Subcutaneous abdominal adipose tissue (tissue), 5 donors: Measurements from ENCODE around the gene WDR90.

Experiments
- H3K27ac ChIP-seq: one replicate; pipeline ENCODE4 v1.7.0; 2013; ENCODE audit warnings: low read depth, mild to moderate bottlenecking, inconsistent platforms, low read length, moderate library complexity
- H3K27me3 ChIP-seq, 5 donors: one replicate each; pipeline ENCODE4 v1.7.0; 2013; ENCODE audit warnings: low read length in 5 of 5, inconsistent platforms in 1 of 5; ENCODE audit not compliant: control insufficient read depth in 5 of 5, insufficient read depth in 4 of 5
- H3K36me3 ChIP-seq, 5 donors: one replicate each; pipeline ENCODE4 v1.7.0; 2013; ENCODE audit warnings: low read length in 5 of 5; ENCODE audit not compliant: control insufficient read depth in 5 of 5, insufficient read depth in 5 of 5
- H3K4me1 ChIP-seq, 5 donors: one replicate each; pipeline ENCODE4 v1.7.0; 2013; ENCODE audit warnings: low read length in 5 of 5, mild to moderate bottlenecking in 3 of 5, moderate library complexity in 1 of 5; ENCODE audit not compliant: control insufficient read depth in 5 of 5, insufficient read depth in 5 of 5
- H3K4me3 ChIP-seq, 5 donors: one replicate each; pipeline ENCODE4 v1.7.0; 2013; ENCODE audit warnings: low read length in 5 of 5, low read depth in 1 of 5
- H3K9ac ChIP-seq, 5 donors: one replicate each; pipeline ENCODE4 v1.7.0; 2013; ENCODE audit warnings: low read length in 5 of 5, mild to moderate bottlenecking in 4 of 5, moderate library complexity in 3 of 5
- H3K9me3 ChIP-seq, 5 donors: one replicate each; pipeline ENCODE4 v1.7.0; 2013; ENCODE audit warnings: low read length in 5 of 5; ENCODE audit not compliant: control insufficient read depth in 5 of 5
- donor health status: healthy.
- donor health status: healthy.
- donor health status: healthy.
- donor health status: healthy.
- donor health status: healthy.

Gene WDR90

GRCh38 chr16:680967-681745, 32.0 kb downstream of the WDR90 start:
- H3K27me3 ChIP-seq = peaks cover 0 to 4% (median 0%) of the 10 kb centered on the region in 5 donors
- peak overlapping the region; percentile 59 to 78 (median 75) for H3K4me3 ChIP-seq
- peak overlapping the region; percentile 62 for H3K27ac ChIP-seq
- peaks cover 4 to 69% (median 52%) of the 10 kb centered on the region in 5 donors for H3K4me1 ChIP-seq
- peaks cover 0 to 19% (median 16%) of the 10 kb centered on the region in 5 donors for H3K36me3 ChIP-seq
- H3K9ac ChIP-seq = peak overlapping the region in 4 of 5 donors; percentile 84 to 90 (median 86)
- no peaks in the 10 kb centered on the region for H3K9me3 ChIP-seq

GRCh38 chr16:681746-682427, 32.7 kb downstream of the WDR90 start:
- H3K27me3 ChIP-seq = peaks cover 0 to 3% (median 0%) of the 10 kb centered on the region in 5 donors
- peak overlapping the region in 3 of 5 donors; percentile 84 to 90 (median 85) for H3K9ac ChIP-seq
- H3K27ac ChIP-seq = peak overlapping the region; percentile 62
- H3K4me1 ChIP-seq = peaks cover 4 to 65% (median 51%) of the 10 kb centered on the region in 5 donors
- H3K36me3 ChIP-seq = peaks cover 0 to 25% (median 21%) of the 10 kb centered on the region in 5 donors
- H3K9me3 ChIP-seq = no peaks in the 10 kb centered on the region
- peak overlapping the region in 4 of 5 donors; percentile 25 to 78 (median 74) for H3K4me3 ChIP-seq

- Histone ChIP-seq H3K9ac (peak overlapping the region in 3 of 5 donors; percentile 24 to 71 (median 62)), H3K9me3 (no peaks in the 10 kb centered on the region), H3K27me3 (no peaks in the 10 kb centered on the region), H3K36me3 (peaks cover 0 to 34% (median 29%) of the 10 kb centered on the region in 5 donors), H3K27ac (peak overlapping the region; percentile 37), H3K4me3 (peak overlapping the region in 2 of 5 donors; percentile 68 to 78), H3K4me1 (peaks cover 4 to 65% (median 51%) of the 10 kb centered on the region in 5 donors)
Measured at GRCh38 chr16:682493-683395, 33.6 kb downstream of the WDR90 start.

DNA sequence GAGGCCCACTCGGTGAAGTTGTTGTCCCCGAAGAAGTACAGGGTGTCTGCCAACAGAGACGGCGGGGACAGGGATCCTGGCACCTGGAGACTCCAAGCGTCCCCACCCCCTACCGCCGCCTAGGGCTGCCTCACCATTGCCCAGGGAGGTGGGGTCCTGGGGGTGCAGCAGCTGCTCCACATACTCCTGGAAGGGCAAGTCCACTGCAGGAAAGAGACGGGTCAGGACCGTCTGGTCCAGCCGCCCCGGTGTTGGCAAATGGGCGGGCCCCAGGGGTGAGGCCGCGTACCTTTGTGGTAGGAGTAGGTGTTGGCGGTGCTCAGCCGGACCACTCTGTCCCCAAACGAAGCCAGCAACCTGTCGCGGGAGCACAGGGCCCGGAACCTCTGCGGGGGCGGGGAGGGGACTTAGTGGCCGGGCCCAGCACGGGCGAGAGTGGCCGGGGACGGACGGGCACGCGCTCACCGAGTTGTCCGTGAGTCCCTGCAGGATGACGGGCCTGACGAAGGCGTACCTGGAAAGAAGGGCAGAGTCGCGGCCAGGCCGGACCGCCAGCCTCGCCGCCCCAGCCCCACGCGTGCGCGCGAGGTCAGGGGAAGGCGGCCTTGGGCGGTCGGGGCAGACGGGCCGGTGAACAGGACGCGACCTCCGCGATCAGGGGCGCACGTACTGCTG, 34.4 kb downstream of the WDR90 start:
- no peaks in the 10 kb centered on the region for H3K9me3 ChIP-seq
- peaks cover 0 to 35% (median 31%) of the 10 kb centered on the region in 5 donors for H3K36me3 ChIP-seq
- H3K27ac ChIP-seq = peak overlapping the region; percentile 37
- H3K4me1 ChIP-seq = peaks cover 4 to 68% (median 51%) of the 10 kb centered on the region in 5 donors
- no peaks in the 10 kb centered on the region for H3K27me3 ChIP-seq
- peak overlapping the region in 3 of 5 donors; percentile 62 to 71 (median 68) for H3K9ac ChIP-seq
- H3K4me3 ChIP-seq = peak overlapping the region in 4 of 5 donors; percentile 67 to 80 (median 73)

GRCh38 chr16:684071-684794, 35.1 kb downstream of the WDR90 start, which contains the start of gene JMJD8:
Gene JMJD8 (minus strand): TSS chr16:684334. CDS start chr16:684319, 15 bp downstream.
- Histone ChIP-seq H3K27ac (peak within 1 kb of the TSS; percentile 50), H3K9me3 (no peaks in the 10 kb centered on the region), H3K9ac (peak within 1 kb of the TSS in 4 of 5 donors; percentile 58 to 78 (median 68)), H3K36me3 (peaks cover 0 to 35% (median 31%) of the 10 kb centered on the region in 5 donors), H3K4me1 (peaks cover 7 to 69% (median 55%) of the 10 kb centered on the region in 5 donors), H3K27me3 (no peaks in the 10 kb centered on the region), H3K4me3 (peak within 1 kb of the TSS in 4 of 5 donors; percentile 67 to 80 (median 73))

- Histone ChIP-seq H3K9ac (no peak overlapping the region), H3K27ac (no peak overlapping the region), H3K9me3 (no peaks in the 10 kb centered on the region), H3K27me3 (no peaks in the 10 kb centered on the region), H3K36me3 (peaks cover 0 to 35% (median 31%) of the 10 kb centered on the region in 5 donors), H3K4me1 (peaks cover 11 to 71% (median 59%) of the 10 kb centered on the region in 5 donors), H3K4me3 (peak overlapping the region in 2 of 5 donors; percentile 68 to 78)
Measured at GRCh38 chr16:684961-685696, 36.0 kb downstream of the WDR90 start.

GRCh38 chr16:685967-686366, 36.8 kb downstream of the WDR90 start:
- H3K36me3 ChIP-seq = peaks cover 0 to 35% (median 31%) of the 10 kb centered on the region in 5 donors
- no peaks in the 10 kb centered on the region for H3K9me3 ChIP-seq
- H3K27me3 ChIP-seq = no peaks in the 10 kb centered on the region
- no peak overlapping the region for H3K9ac ChIP-seq
- peaks cover 11 to 74% (median 62%) of the 10 kb centered on the region in 5 donors for H3K4me1 ChIP-seq
- H3K4me3 ChIP-seq = no peak overlapping the region
- no peak overlapping the region for H3K27ac ChIP-seq

DNA sequence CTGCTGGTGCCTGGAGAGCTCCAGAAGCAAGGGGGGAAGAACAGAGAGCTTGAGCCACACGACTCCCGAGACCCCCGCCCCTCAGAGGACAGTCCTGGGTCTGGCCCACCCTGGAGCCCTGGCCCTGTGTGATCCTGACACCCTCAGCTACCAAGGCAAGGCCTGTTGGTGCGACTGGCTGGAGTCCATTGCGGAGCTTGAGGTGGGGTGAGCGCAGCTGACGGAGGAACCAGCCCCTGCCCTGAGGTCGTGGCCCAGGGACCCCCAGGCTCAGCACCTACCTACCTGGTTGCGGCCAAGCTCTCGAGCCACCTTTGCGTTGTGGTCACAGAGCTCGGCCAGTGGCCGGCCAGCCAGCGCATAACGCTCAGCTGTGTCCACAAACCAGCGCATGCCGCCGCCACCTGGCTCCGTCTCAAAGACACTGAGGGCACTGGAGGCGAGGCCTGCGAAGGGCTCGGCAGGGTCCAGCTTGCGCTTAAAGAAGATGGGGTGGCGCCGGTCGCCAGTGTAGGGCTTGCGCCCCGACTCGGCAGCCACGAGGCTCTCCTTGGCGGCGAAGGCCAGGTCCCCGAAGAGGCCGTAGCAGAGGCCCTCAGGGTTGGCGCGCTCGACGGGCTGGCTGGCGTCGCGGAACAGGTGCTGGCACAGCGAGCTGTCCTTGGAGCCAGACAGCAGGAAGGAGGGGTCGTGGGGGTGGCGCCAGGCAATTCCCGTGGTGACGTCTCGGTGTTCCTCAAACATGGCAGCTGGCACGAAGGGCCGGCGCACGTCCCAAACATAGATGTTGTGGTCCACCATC, 37.5 kb downstream of the WDR90 start:
- no peaks in the 10 kb centered on the region for H3K9me3 ChIP-seq
- H3K4me3 ChIP-seq = no peak overlapping the region
- no peak overlapping the region for H3K9ac ChIP-seq
- H3K4me1 ChIP-seq = peaks cover 7 to 67% (median 55%) of the 10 kb centered on the region in 5 donors
- no peak overlapping the region for H3K27ac ChIP-seq
- no peaks in the 10 kb centered on the region for H3K27me3 ChIP-seq
- H3K36me3 ChIP-seq = peaks cover 0 to 32% (median 29%) of the 10 kb centered on the region in 5 donors
